H1 (cell line): ENCODE measurements around the gene DCP1A. TPM values are rescaled to one million over a fixed set of nuclear protein-coding genes. Genes with fewer than 3 reads are reported as not detected.

Experiments used
- CTCF ChIA-PET: fragments of 300-600 bp; sonication (Branson Sonifier 250); formaldehyde crosslinking; loops from one replicate; lab custom pipeline; 2021; ENCODE audit not compliant: partially characterized antibody; lab: Charles Lee
- POLR2A ChIA-PET: fragments of 300-600 bp; sonication (Branson Sonifier 250); formaldehyde crosslinking; loops from one replicate; lab custom pipeline; 2021; ENCODE audit warnings: inconsistent platforms; ENCODE audit not compliant: partially characterized antibody; lab: Charles Lee
- DNase-seq, 2 experiments: peaks; one replicate each; pipeline versions ENCODE4 v3.0.0 to v3.0.0-alpha.2; 2010 to 2022; ENCODE audit warnings: low spot score in 2 of 2, low read depth in 1 of 2, mixed read lengths in 1 of 2
- FAIRE-seq: peaks from 2 replicates; lab custom pipeline; 2011; peaks lifted over from hg19 to GRCh38; lab: Jason Lieb, UNC
- H2AFZ ChIP-seq: 2 replicates; pipeline ENCODE4 v1.8.1; 2012; ENCODE audit warnings: low read length, inconsistent platforms
- H2AK5ac ChIP-seq: 2 replicates; pipeline ENCODE4 v1.6.1; 2013; ENCODE audit warnings: low read depth, low read length
- H2BK120ac ChIP-seq: replicated peaks from 2 replicates; pipeline ENCODE3; 2013; ENCODE audit warnings: low read depth, low read length, inconsistent platforms
- H2BK12ac ChIP-seq: 2 replicates; pipeline ENCODE4 v1.6.1; 2013; ENCODE audit warnings: low read depth, low read length
- H2BK15ac ChIP-seq: 2 replicates; pipeline ENCODE4 v1.6.1; 2013; ENCODE audit warnings: low read length
- H2BK20ac ChIP-seq: 2 replicates; pipeline ENCODE4 v1.6.1; 2013; ENCODE audit warnings: low read length
- H2BK5ac ChIP-seq: 2 replicates; pipeline ENCODE4 v1.6.1; 2013; ENCODE audit warnings: low read depth, low read length
- H3K14ac ChIP-seq: 2 replicates; pipeline ENCODE4 v1.6.1; 2013; ENCODE audit warnings: inconsistent platforms; ENCODE audit not compliant: insufficient read length
- H3K18ac ChIP-seq: 2 replicates; pipeline ENCODE4 v1.6.1; 2013; ENCODE audit warnings: low read length; ENCODE audit errors: extremely low read depth
- H3K23ac ChIP-seq: 2 replicates; pipeline ENCODE4 v1.6.1; 2013; ENCODE audit warnings: inconsistent platforms; ENCODE audit not compliant: insufficient read length
- H3K23me2 ChIP-seq: 2 replicates; pipeline ENCODE4 v1.6.1; 2013; ENCODE audit warnings: low read depth, low read length
- H3K27ac ChIP-seq: 2 replicates; pipeline ENCODE4 v1.6.1; 2011; ENCODE audit warnings: low read depth, low read length, inconsistent platforms
- H3K27me3 ChIP-seq, 4 experiments: replicated peaks in 1 of 4; 1 replicate in 1 of 4; 2 replicates in 3 of 4; pipeline versions ENCODE4 v1.6.1 to v1.8.1; 2011 to 2013; ENCODE audit warnings: low read length in 3 of 4, mild to moderate bottlenecking in 3 of 4, inconsistent platforms in 2 of 4, mixed read lengths in 2 of 4, moderate library complexity in 1 of 4; ENCODE audit not compliant: control insufficient read depth in 3 of 4, insufficient read depth in 3 of 4; ENCODE audit errors: extremely low read depth in 1 of 4
- H3K36me3 ChIP-seq, 4 experiments: 2 replicates each; pipeline versions ENCODE4 v1.6.1 to v1.8.1; 2011 to 2013; ENCODE audit warnings: mild to moderate bottlenecking in 4 of 4, low read length in 3 of 4, moderate library complexity in 2 of 4, control low read depth in 1 of 4, inconsistent platforms in 1 of 4; ENCODE audit not compliant: insufficient read depth in 4 of 4, control insufficient read depth in 2 of 4
- H3K4ac ChIP-seq: replicated peaks from 2 replicates; pipeline ENCODE3; 2013; ENCODE audit warnings: low read length, low read depth, mixed read lengths, inconsistent platforms; ENCODE audit not compliant: insufficient read length
- H3K4me1 ChIP-seq, 4 experiments: replicated peaks in 1 of 4; 1 replicate in 1 of 4; 2 replicates in 3 of 4; pipeline versions ENCODE4 v1.6.1 to v1.8.1; 2011 to 2013; ENCODE audit warnings: low read length in 3 of 4, inconsistent platforms in 2 of 4, mixed read lengths in 1 of 4; ENCODE audit not compliant: insufficient read depth in 4 of 4, control insufficient read depth in 3 of 4
- H3K4me2 ChIP-seq, 2 experiments: 2 replicates each; pipeline versions ENCODE4 v1.6.1 to v1.8.1; 2011 to 2013; ENCODE audit warnings: low read depth in 2 of 2, low read length in 2 of 2, control low read depth in 1 of 2, inconsistent platforms in 1 of 2, mild to moderate bottlenecking in 1 of 2; ENCODE audit not compliant: insufficient read depth in 1 of 2
- H3K4me3 ChIP-seq, 4 experiments: fragments of 200-600, 300-600 bp in 1 of 4; sonication (generic), shearing (Covaris generic), sonication (Bioruptor Twin) in 1 of 4; 2 replicates each; pipeline versions ENCODE4 v1.5.1 to v1.8.1; 2011 to 2016; ENCODE audit warnings: low read length in 4 of 4, low read depth in 3 of 4, control low read depth in 2 of 4, inconsistent platforms in 2 of 4, mild to moderate bottlenecking in 2 of 4, mixed read lengths in 1 of 4, moderate library complexity in 1 of 4; ENCODE audit not compliant: insufficient read depth in 2 of 4; ENCODE audit errors: extremely low read depth in 1 of 4
- H3K56ac ChIP-seq: replicated peaks from 2 replicates; pipeline ENCODE3; 2013; ENCODE audit warnings: low read depth, mild to moderate bottlenecking, mixed read lengths, low read length, inconsistent platforms; ENCODE audit not compliant: insufficient read length
- H3K79me1 ChIP-seq: 2 replicates; pipeline ENCODE4 v1.6.1; 2013; ENCODE audit warnings: low read depth, low read length, control low read depth
- H3K79me2 ChIP-seq, 2 experiments: 2 replicates each; pipeline versions ENCODE4 v1.6.1 to v1.8.1; 2012 to 2013; ENCODE audit warnings: low read length in 2 of 2, mild to moderate bottlenecking in 2 of 2, inconsistent platforms in 1 of 2; ENCODE audit not compliant: insufficient read depth in 2 of 2, control insufficient read depth in 1 of 2
- H3K9ac ChIP-seq, 4 experiments: replicated peaks in 1 of 4; 1 replicate in 1 of 4; 2 replicates in 3 of 4; pipeline versions ENCODE4 v1.6.1 to v1.8.1; 2011 to 2013; ENCODE audit warnings: low read depth in 3 of 4, low read length in 3 of 4, control low read depth in 2 of 4, mild to moderate bottlenecking in 2 of 4, moderate library complexity in 2 of 4, inconsistent platforms in 1 of 4; ENCODE audit errors: extremely low read depth in 1 of 4
- H3K9me3 ChIP-seq, 2 experiments: 2 replicates each; pipeline versions ENCODE4 v1.6.1 to v1.8.1; 2012 to 2013; ENCODE audit warnings: mild to moderate bottlenecking in 2 of 2, moderate library complexity in 2 of 2, control low read depth in 1 of 2, inconsistent platforms in 1 of 2, low read depth in 1 of 2, low read length in 1 of 2, mixed read lengths in 1 of 2; ENCODE audit not compliant: insufficient read depth in 2 of 2
- H4K20me1 ChIP-seq, 2 experiments: replicated peaks in 1 of 2; 2 replicates each; pipeline versions ENCODE3 to v1.8.1; 2011 to 2013; ENCODE audit warnings: inconsistent platforms in 2 of 2, low read length in 2 of 2, mild to moderate bottlenecking in 1 of 2; ENCODE audit not compliant: insufficient read depth in 2 of 2, control insufficient read depth in 1 of 2
- H4K5ac ChIP-seq: 2 replicates; pipeline ENCODE4 v1.6.1; 2013; ENCODE audit warnings: low read length, low read depth, mixed read lengths, inconsistent platforms; ENCODE audit not compliant: insufficient read length
- H4K8ac ChIP-seq: 2 replicates; pipeline ENCODE4 v1.8.0; 2013; ENCODE audit warnings: mild to moderate bottlenecking, moderate library complexity, low read length, inconsistent platforms; ENCODE audit not compliant: insufficient read depth; ENCODE audit errors: extremely low read depth
- H4K91ac ChIP-seq: replicated peaks from 2 replicates; pipeline ENCODE3; 2013; ENCODE audit warnings: low read length, mixed read lengths, inconsistent platforms; ENCODE audit not compliant: insufficient read length
- BACH1 ChIP-seq: IDR thresholded peaks from 2 replicates; pipeline ENCODE4 v1.6.1; 2012; ENCODE audit warnings: low read length, improper control_type of control experiment
- CEBPB ChIP-seq: IDR thresholded peaks from 2 replicates; pipeline ENCODE4 v1.6.1; 2012; ENCODE audit warnings: low read depth, low read length
- CHD1 ChIP-seq: IDR thresholded peaks from 2 replicates; pipeline ENCODE4 v1.6.1; 2012; ENCODE audit warnings: low read depth, low read length, improper control_type of control experiment
- EP300 ChIP-seq, 2 experiments: IDR thresholded peaks; 1 replicate in 1 of 2; 2 replicates in 1 of 2; pipeline ENCODE4 v1.6.1; 2011 to 2012; ENCODE audit warnings: low read depth in 2 of 2, low read length in 2 of 2, mild to moderate bottlenecking in 2 of 2, borderline replicate concordance in 1 of 2, inconsistent platforms in 1 of 2, moderate library complexity in 1 of 2
- HDAC2 ChIP-seq, 2 experiments: fragments of 300-600 bp in 1 of 2; sonication (generic) in 1 of 2; IDR thresholded peaks; 2 replicates each; pipeline ENCODE4 v1.6.1; 2011 to 2012; ENCODE audit warnings: low read depth in 2 of 2, low read length in 2 of 2, mild to moderate bottlenecking in 2 of 2, moderate library complexity in 2 of 2, borderline replicate concordance in 1 of 2, inconsistent platforms in 1 of 2
- POLR2AphosphoS5 ChIP-seq: IDR thresholded peaks from 2 replicates; pipeline ENCODE4 v1.6.1; 2011; ENCODE audit warnings: low read depth, low read length
- RNF2 ChIP-seq: fragments of 200-900, 300-1000 bp; sonication (generic); IDR thresholded peaks from 2 replicates; pipeline ENCODE4 v1.7.1; 2016; ENCODE audit warnings: borderline replicate concordance, low read depth, mild to moderate bottlenecking, antibody characterized with exemption, low read length; ENCODE audit not compliant: poor library complexity, severe bottlenecking; ENCODE audit errors: missing control alignments
- SP1 ChIP-seq: IDR thresholded peaks from 2 replicates; pipeline ENCODE4 v1.6.1; 2011; ENCODE audit warnings: low read depth, low read length
- TAF1 ChIP-seq: IDR thresholded peaks from 2 replicates; pipeline ENCODE4 v1.6.1; 2011; ENCODE audit warnings: mild to moderate bottlenecking, low read depth, low read length
- WGBS, 2 experiments: shearing (Covaris generic) in 1 of 2; methylation state at CpG; one replicate each; pipeline versions ENCODE4 v1.1.6 to v1.1.7; 2013 to 2015; ENCODE audit warnings: low lambda C conversion rate in 2 of 2, mixed read lengths in 2 of 2, inconsistent platforms in 1 of 2, low coverage in 1 of 2, missing lambda C conversion rate in 1 of 2; ENCODE audit not compliant: insufficient replicate concordance in 2 of 2, insufficient coverage in 1 of 2, insufficient read length in 1 of 2; ENCODE audit errors: extremely low coverage in 1 of 2, missing lambda C conversion rate in 1 of 2; 5-methylcytosine and 5-hydroxymethylcytosine counted together
- polyA plus RNA-seq, 7 experiments: library from polyadenylated mRNA; depleted of rRNA in 3 of 7; stranded (reverse) in 5 of 7; unstranded in 2 of 7; fragments of >200 nt in 5 of 7; fragments of 200-250 nt in 2 of 7; gene quantifications; 1 replicate in 5 of 7; 2 replicates in 1 of 7; 4 replicates in 1 of 7; pipeline versions ENCODE4 v1.2.1 to v1.2.3, GENCODE V29; 2011 to 2013; ENCODE audit warnings: missing spikeins in 2 of 7, mixed read lengths in 2 of 7
- total RNA-seq: library from RNA; stranded (reverse); fragmentation: NEBNext Ultra II Directional; extraction: Animal tissue kit (Norgen Biotek cat#: 25700); gene quantifications from 2 replicates; pipeline ENCODE4 v1.2.1, GENCODE V29; 2021
- TF ChIP-seq, protein P1 (sequence below): IDR thresholded peaks from 2 replicates; pipeline ENCODE4 v1.6.1; 2012; ENCODE audit warnings: inconsistent platforms
- TF ChIP-seq, protein P2 (sequence below): IDR thresholded peaks from 2 replicates; pipeline ENCODE4 v1.6.1; 2012; ENCODE audit warnings: low read length, inconsistent platforms

Gene DCP1A
- total and polyA plus RNA-seq, 2 of the 8 experiments (the other 6 are each of a cell fraction or from before 2014, with no cell fraction given) = 13.2 to 15.9 TPM

DNA sequence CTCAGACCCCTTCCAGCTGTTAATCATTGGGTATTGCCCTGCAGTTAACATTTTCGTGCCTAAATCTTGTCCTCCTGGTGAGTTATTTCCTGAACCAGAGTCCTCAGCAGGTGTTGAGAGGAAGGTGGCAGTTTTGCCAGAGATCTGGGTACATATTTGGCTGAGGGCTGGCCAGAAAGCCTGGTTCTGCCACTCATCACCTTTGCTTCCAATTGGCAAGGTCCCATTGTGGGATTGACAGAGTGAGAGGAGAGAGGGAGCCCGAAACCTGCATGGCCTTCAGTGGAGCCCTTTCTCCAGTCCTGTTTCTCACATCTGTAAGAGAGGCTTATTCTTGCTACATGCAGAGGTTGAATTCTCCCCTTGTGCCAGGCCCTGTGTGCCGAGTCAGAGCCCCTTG is 82.6 kb downstream of the DCP1A start:
- Histone ChIP-seq H2BK20ac (peak overlapping the region; percentile 55), H3K4ac (no peak overlapping the region), H2BK15ac (0 out of 2 replicates have a peak overlapping the region, but pooled peaks have one; percentile 8), H4K20me1 (no peaks in the 10 kb centered on the region), H4K8ac (no peak overlapping the region), H3K4me3 (no peak overlapping the region), H3K23ac (no peak overlapping the region), H3K4me1 (peaks cover 0 to 8% (median 5%) of the 10 kb centered on the region in 4 experiments; a peak in 5 of 7 replicates), H3K79me1 (no peaks in the 10 kb centered on the region), H2AFZ (peak overlapping the region; percentile 55; the same call in 1 of the 2 replicates), H2AK5ac (no peak overlapping the region), H3K27me3 (no peaks in the 10 kb centered on the region), H3K9ac (no peak overlapping the region), H2BK120ac (no peak overlapping the region), H2BK12ac (0 out of 2 replicates have a peak overlapping the region, but pooled peaks have one; percentile 77), H3K56ac (no peak overlapping the region), H3K4me2 (no peak overlapping the region), H3K27ac (no peak overlapping the region), H3K23me2 (no peaks in the 10 kb centered on the region), H3K9me3 (no peaks in the 10 kb centered on the region), H3K79me2 (no peaks in the 10 kb centered on the region), H4K5ac (no peak overlapping the region), H3K18ac (no peak overlapping the region), H3K36me3 (no peaks in the 10 kb centered on the region), H2BK5ac (no peak overlapping the region; the same call in 1 of the 2 replicates), H4K91ac (no peak overlapping the region), H3K14ac (no peak overlapping the region)
- ChIA-PET POLR2A (interaction anchor here (0.8 to 2.2 kb wide), 4 partner anchors 10 to 44 kb away, joined by 3 to 11 read pairs (median 4); partner anchors contain the start of gene TKT), CTCF (interaction anchor here (0.6 to 1.5 kb wide), 4 partner anchors 11 to 1121 kb away, joined by 3 to 6 read pairs (median 4); no protein-coding TSS in a partner anchor)
- no peak for TF ChIP-seq SP1
- no peak for TF ChIP-seq CHD1
- TF ChIP-seq CEBPB = no peak
- no peak for TF ChIP-seq RNF2
- TF ChIP-seq EP300 (IDR thresholded peaks at IDR 0.05; ENCODE audit: borderline replicate concordance in 1 of 2, low read depth in 2 of 2, low read length in 2 of 2) = no peak
- TF ChIP-seq HDAC2 (IDR thresholded peaks at IDR 0.05; ENCODE audit: borderline replicate concordance in 1 of 2, low read depth in 2 of 2, low read length in 2 of 2) = no peak
- TF ChIP-seq, protein P1, sequence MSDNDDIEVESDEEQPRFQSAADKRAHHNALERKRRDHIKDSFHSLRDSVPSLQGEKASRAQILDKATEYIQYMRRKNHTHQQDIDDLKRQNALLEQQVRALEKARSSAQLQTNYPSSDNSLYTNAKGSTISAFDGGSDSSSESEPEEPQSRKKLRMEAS = no peak
- no peak for TF ChIP-seq POLR2AphosphoS5
- TF ChIP-seq, protein P2, sequence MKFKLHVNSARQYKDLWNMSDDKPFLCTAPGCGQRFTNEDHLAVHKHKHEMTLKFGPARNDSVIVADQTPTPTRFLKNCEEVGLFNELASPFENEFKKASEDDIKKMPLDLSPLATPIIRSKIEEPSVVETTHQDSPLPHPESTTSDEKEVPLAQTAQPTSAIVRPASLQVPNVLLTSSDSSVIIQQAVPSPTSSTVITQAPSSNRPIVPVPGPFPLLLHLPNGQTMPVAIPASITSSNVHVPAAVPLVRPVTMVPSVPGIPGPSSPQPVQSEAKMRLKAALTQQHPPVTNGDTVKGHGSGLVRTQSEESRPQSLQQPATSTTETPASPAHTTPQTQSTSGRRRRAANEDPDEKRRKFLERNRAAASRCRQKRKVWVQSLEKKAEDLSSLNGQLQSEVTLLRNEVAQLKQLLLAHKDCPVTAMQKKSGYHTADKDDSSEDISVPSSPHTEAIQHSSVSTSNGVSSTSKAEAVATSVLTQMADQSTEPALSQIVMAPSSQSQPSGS = no peak
- TF ChIP-seq BACH1 = no peak
- no peak for TF ChIP-seq TAF1
- FAIRE-seq = no peak
- 84% methylated on average over 3 of the region's 3 CpGs; no CpG with 5 or more reads in 1 of the 2 experiments for WGBS, 2 experiments
- DNase-seq = no peak
